Stimulated activated CD8-positive, alpha-beta memory T cell treated with anti-CD3 and anti-CD28 coated beads, Interleukin-7, amount 100 ng/mL, for 1 hour (primary cell): Measurements from ENCODE around the gene FSCN2.

Experiments
- DNase-seq, 2 donors: peaks; one replicate each; pipeline ENCODE4 v3.0.0-alpha.2; 2020; ENCODE audit warnings: low read depth in 2 of 2

FSCN2 gene

GRCh38 chr17:81527591-81528383 lies at the start of gene FSCN2:
TSS of gene FSCN2 (plus strand) at chr17:81528377. CDS start at chr17:81528532, 155 bp downstream.
- no peak for DNase-seq

- no peak for DNase-seq
Observed at GRCh38 chr17:81479175-81480071, 48.8 kb upstream of the FSCN2 start.

GRCh38 chr17:81480140-81481072 lies 47.8 kb upstream of the FSCN2 start:
- DNase-seq, result no peak

- peak; percentile 13 to 39 for DNase-seq
Observed at GRCh38 chr17:81481073-81481799, 46.9 kb upstream of the FSCN2 start.

- no peak for DNase-seq
Observed at GRCh38 chr17:81481815-81482505, 46.2 kb upstream of the FSCN2 start.

- no peak for DNase-seq
Observed at GRCh38 chr17:81482673-81483072, 45.5 kb upstream of the FSCN2 start.

- DNase-seq, result no peak
Observed at GRCh38 chr17:81483085-81483861, 44.9 kb upstream of the FSCN2 start.

- DNase-seq, result no peak
Observed at GRCh38 chr17:81483862-81484194, 44.3 kb upstream of the FSCN2 start.

- DNase-seq, result peak; percentile 68 to 75
Observed at GRCh38 chr17:81484195-81484979, 43.8 kb upstream of the FSCN2 start.

GRCh38 chr17:81486199-81486810 lies 41.9 kb upstream of the FSCN2 start:
- DNase-seq, result no peak

GRCh38 chr17:81487089-81487486 lies 41.1 kb upstream of the FSCN2 start:
- no peak for DNase-seq

- DNase-seq, result peak; percentile 59 to 67
Observed at GRCh38 chr17:81487487-81488275, 40.5 kb upstream of the FSCN2 start.

- no peak for DNase-seq
Observed at GRCh38 chr17:81488276-81488860, 39.8 kb upstream of the FSCN2 start.

- DNase-seq, result no peak
Observed at GRCh38 chr17:81489012-81489997, 38.9 kb upstream of the FSCN2 start.

GRCh38 chr17:81489998-81490992 lies 37.9 kb upstream of the FSCN2 start:
- no peak for DNase-seq
